Stimulated activated CD8-positive, alpha-beta memory T cell treated with anti-CD3 and anti-CD28 coated beads, Interleukin-4, amount 100 ng/mL, for 48 hours (primary cell): ENCODE results near the gene BABAM2.
A peak's percentile ranks its signal among the peaks of the same experiment; 100 is the strongest.
"Not testable (repeated sequence)": the region's sequence is repeated elsewhere in the genome, so short reads cannot be mapped to it uniquely, and the experiment has no call there.

Experiments
- DNase-seq: peaks from one replicate; pipeline ENCODE4 v3.0.0-alpha.2; 2020

BABAM2 gene

DNA sequence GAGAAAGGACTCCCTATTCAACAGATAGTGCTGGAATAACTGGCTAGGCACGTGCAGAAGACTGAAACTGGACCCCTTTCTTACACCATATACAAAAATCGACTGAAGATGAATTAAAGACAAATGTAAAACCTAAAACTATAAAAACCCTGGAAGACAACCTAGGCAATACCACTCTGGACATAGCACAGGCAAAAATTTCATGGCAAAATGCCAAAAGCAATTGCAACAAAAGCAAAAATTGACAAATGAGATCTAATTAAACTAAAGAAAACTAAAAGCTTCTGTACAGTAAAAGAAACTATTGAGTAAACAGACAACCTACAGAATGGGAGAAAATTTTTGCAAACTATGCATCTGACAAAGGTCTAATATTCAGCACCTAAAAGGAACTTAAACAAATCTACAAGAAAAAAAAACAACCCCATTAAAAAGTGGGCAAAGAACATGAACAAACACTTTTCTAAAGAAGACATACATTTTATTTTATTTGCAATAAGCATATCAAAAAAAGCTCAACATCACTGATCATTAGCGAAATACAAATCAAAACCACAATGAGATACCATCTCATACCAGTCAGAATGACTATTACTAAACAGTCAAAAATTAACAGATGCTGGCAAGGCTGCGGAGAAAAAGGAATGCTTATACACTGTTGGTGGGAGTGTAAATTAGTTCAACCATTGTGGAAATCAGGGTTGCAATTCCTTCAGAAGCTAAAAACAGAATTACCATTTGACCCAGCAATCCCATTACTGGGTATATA, 8.5 kb upstream of the BABAM2 start:
- not testable (repeated sequence) for DNase-seq

DNA sequence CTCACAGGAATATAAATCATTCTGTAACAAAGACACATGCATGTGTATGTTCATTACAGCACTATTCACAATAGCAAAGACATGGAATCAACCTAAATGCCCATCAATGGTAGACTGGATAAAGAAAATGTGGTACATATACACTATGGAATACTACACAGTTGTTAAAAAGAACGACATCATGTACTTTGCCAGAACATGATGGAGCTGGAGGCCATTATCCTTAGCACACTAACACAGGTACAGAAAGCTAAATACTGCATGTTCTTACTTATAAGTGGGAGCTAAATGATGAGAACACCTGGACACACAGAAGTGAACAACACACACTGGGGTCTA, 8.0 kb upstream of the BABAM2 start:
- not testable (repeated sequence) for DNase-seq

DNA sequence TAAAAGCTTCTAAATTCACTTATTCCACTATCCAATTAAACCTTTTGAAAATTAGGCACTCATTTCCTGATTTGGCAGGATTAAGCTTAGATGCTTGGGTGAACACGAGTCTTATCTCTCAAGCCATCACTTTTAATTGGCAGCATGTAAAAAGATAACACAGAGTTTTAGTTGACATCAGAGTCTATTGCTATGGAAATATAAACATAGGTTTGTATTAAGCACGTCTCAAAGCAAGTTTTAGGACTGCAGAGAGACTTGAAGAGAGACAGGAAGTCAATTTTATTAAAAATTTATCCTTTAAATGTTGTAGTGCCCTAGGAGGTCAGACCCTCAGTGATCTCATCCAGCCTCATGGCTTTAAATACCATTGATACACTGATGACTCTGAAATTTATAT, 5.9 kb upstream of the BABAM2 start:
- DNase-seq = no peak

DNA sequence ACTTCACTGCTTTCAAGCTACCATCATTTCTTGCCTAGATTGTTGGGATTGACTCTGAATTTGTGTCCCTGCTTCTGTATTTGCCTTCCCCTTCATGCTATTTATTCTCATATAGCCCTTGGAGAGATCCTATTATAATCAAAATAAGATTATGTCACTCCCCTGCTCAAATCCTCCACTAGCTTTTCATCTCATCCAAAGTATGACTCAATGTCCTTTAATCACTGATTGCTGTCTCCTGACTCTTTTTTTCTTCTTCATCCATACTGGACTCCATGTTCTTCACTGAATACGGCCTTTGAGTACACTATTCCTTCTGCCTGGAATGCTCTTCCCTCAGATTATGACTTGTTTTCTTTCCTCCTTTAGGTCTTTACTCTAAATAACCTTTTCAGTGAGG, 5.3 kb upstream of the BABAM2 start:
- DNase-seq = no peak

DNA sequence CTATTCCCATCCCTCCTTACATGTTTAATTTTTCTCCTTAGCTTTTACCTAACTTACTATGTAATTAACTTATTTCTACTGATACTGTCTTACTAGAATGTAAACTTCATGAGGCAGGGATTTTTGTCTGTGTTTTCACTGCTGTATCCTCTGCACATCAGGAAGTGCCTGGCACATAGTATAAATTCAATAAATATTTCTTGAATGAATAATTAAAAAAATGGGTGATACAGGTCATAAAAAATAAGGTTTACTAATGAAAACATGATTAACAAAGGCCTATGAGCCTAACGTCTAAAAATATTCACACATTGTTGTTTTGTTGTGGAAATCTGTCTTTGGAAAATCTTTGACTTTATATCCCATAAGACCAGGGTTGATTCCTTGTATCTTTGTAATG, 4.9 kb upstream of the BABAM2 start:
- DNase-seq = no peak

DNA sequence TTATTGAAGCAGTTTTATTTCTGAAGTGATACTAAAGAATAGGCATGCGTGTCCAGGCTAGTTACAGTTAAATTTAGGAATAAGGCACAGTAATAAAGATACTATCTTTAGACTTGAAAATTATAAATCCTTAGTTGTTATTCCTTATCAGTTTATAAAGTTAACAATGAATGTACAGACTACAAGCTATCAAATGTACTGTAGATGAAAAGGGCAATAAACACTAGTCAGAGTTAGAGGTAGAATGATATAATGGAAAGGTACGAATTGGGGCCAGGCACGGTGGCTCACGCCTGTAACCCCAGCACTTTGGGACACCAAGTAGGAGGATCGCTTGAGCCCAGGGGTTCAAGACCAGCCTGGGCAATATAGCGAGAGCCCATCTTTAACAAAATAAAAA, 4.2 kb upstream of the BABAM2 start:
- no peak for DNase-seq

DNA sequence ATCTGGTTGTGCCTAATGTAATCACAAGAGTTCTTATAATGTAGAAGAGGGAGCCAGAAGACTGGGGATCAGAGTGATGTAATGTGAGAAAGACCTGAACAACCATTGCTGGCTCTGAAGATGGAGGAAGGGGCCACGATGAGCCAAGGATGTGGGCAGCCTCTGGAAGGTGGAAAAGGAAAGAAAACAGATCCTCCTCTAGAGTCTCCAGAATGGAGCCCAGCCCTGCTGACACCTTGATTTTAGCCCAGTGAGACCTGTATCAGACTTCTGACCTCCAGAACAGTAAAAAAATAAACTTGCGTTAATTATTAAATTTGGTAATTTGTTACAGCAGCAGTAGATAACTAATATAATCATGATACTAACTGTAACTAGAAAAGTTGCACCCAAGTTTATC, 3.4 kb upstream of the BABAM2 start:
- DNase-seq = no peak

DNA sequence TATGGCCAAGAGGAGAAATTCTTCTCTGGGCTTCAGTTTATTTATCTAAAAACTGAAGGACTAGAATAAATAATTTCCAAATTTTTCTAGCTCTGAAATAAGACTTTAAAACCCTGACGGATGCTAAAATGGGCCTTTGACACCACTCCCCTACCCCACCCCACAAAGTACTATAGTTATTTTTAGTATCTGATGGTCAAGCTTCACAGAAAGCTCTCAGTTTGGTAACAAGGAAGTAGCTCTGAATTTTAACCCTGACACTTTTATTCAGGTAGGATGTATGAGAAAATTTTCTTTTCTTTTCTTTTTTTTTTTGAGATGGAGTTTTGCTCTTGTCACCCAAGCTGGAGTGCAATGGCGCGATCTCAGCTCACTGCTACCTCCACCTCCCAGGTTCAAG, 2.7 kb upstream of the BABAM2 start:
- no peak for DNase-seq

DNA sequence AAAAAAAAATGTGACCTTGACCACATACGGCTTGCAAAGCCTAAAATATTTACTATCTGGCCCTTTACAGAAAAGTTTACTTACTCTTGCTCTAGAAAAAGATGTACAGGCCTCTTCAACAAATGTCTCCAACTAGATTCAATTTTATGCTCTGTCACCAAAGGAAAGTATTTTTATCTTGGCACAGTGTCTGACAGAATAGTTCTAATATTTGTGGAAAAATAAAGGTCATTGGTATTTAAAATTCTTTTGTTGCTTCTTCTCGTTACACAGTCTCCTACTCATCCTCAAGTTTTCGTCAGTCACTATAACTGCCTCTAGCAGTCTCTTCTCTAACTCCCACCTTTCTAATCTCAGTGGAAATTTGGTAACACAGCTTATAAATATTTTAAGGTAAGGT, 1.7 kb upstream of the BABAM2 start:
- DNase-seq = no peak

DNA sequence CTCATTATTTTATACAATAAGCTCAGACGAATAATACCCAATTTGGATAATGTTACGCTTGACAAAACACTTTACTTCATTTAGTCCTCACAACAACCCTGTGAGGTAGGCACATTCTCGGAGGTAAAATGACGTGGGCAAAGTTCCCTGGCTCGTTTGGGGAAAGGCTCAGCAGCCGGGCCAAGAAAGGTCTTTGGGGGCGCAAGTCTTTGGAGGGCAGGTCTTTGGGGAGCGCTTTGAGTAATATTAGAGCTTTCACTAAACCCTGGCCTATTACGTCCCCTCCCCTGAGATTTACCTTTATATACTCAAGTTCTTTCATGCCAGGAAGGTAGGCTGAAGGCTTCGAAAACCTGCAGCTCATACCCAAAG, 769 bp upstream of the BABAM2 start:
- peak; percentile 42 for DNase-seq

DNA sequence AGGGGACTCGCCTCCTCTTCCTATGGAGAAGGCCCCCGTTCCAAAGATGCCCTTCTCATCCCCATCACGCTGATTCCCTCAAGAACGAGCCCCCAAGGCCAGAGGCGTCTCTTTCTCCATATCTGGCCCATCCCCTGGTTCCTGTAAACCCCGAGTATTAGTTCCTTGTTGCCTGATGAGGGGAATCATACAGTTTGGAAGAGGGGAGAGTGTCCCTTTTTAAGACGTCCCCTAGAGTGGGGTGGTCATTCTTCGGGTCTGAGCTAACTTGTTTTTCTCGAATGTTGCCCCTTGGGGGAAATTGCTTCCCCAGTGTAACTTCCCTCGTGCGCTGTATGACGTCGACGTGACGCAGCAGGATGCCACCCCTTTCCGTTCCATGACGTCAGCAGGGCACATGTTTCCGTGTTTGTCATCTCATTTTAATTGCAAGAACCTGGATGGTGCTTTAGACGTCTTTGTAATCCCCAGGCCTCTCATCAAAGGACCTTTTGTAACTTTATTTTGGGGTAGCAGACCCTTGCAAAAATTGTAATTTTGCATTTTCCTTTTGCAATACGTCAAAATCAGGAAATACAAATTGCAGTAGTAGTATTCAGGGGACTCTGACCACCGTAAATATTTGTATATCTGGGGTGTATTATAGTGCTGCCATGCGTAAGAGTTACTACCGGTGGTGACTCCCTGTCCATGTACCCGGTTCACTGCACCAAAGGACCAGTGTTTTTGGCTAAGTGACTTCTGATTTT, 569 bp downstream of the BABAM2 start:
- peak; percentile 95 for DNase-seq

DNA sequence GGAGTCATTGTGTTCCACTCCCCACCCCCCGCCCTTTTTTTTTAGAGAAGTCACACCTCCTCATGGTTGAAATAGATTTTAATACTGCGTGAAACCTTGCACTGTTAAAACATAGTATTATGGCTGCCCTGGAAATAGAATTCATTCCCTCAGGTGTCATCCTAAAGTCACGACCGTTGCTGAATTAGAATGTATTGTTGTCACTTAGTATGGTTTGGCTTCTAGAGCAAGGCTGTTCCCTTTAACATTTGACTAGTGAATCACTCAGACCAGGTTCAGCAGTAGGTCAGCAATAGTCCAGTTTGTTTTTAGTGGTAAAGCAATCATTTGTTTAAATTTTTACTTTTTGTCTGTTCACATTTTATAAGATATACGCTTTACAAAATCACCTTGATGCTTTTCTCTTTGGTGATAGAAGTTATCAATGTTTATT, 1.2 kb downstream of the BABAM2 start:
- DNase-seq = no peak

DNA sequence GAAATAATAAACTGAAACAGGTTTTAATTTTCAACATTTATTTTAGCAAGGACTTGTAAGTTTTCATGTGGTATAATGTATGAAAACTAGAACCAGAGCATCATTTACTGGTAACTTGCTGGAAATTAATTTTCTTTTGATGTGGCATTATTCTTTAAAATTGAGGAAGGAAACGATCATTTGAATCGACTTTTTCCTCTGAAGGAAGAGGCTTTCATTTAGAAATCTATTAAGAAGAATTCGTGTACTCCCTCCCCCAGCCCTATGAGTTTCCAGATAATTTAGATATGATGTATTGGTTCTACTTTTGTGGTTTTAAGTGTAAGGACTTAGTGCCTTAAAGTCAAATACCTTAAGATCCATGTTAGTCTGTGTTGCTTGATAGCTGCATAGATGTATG, 2.5 kb downstream of the BABAM2 start:
- DNase-seq = no peak

DNA sequence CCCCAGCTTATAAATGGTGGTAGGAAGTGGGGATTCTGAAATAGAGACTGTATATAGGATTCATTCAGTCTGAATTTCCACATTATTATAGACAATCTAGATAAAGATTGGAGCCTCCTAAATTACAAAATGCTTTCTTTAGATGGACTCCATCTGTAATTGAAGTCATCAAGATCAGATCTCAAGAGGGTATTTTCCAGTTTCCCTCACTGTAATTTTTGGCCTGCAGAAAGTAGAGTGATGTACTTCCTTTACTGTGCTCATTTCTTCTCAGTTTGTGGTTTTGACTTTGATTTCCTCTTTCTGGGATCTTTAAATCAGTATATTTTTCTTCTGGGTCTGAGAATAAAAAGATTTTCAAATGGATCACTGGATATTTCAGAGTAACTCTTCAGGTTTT, 7.2 kb downstream of the BABAM2 start:
- DNase-seq = no peak

DNA sequence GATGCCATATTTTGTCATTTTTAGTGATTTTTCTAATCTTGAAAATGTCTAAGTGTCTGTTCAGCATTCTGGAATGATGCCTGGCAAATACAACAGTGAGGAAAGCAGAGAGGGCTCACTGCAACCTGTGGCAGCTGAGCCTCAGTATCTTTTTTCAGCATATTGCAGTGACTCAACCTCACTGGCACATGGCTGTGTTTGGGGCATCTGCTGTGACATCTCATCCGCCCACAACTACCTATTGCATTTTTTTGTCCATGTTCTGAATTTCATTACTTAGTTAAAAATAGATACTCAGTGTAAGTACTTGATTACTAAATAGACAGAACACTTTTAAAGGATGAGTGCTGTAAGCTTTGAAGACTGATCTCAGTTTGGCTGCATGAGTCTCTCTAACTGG, 10.7 kb downstream of the BABAM2 start:
- DNase-seq = peak; percentile 54

DNA sequence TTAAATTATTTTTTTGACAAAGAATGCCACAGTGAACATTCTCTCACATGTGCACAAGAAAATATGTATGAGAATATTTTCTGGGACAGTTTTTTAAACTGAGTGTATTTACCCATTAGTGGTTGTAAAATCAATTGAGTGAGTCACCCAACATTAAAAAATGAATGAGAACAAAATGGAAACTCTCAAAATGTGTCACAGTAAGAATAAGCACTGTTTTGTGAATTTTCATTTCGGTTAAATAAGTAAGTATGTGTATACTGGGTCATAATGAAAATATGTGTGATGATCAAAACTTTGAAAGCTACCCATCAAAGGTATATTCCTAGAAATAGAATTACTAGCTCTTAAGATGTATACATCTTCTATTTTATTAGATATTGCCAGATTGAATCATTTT, 11.6 kb downstream of the BABAM2 start:
- DNase-seq = no peak

DNA sequence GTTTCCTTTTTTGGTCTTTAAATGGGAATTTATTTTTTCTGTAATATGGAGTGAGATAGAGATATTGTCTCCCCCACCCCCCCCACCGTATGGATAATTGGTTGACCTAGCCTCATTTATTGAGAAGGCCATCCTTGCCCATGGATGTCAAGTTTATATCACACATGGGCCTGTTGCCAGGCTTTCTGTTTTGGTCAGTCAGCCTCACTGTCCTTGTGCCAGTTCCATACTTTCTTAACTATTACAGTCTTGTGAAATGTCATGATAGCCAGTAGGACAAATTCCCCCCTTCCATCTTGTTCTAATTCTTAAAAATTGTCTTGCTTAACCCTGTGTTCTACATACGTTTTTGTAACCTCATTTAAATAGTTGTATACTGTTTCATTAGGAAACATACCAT, 12.5 kb downstream of the BABAM2 start:
- DNase-seq = no peak

DNA sequence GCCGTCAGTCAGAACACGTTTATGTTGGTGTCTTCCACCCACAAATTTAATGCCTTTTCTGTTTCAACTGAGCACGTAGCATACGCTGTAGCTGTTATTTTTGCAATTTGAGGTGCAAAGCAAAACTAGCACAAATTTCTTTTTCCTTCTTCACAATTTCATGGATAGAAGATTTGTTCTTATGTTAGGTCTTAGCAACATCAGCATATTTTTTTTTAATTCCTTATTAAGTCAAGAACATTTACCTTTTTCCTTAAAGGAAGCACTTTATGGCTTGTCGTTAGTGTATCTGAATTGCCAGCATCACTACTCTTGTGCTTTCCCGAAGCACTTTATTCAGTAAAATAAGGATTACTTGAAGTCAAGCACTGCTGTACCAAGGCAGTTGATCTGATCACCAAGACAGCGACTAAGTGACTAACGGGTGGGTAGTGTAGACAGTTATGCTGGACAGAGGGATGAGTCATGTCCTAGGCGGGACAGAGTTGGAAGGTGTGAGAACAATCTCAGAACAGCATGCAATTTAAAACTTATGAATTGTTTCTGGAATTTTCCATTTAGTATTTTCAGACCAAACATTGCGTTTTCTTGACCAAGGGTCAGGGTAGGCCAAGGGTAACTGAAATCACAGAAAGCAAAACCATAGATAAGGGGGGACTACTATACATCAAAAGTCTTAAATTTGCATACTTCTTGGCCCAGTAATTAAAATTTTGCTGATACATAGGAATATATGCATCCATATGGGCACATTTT, 13.3 kb downstream of the BABAM2 start:
- no peak for DNase-seq

DNA sequence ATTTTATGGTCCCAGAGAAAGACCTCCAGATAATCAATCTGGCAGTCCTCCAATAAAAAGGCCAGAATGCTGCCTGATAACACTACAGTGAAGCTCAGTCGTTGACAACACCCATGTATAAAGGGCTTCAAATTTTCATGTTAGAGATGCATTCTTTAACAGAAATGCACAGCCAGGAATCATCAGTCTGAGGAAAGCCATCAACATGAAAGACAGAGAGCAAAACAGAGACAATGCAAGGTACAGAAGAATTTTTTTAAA, 13.8 kb downstream of the BABAM2 start:
- no peak for DNase-seq

DNA sequence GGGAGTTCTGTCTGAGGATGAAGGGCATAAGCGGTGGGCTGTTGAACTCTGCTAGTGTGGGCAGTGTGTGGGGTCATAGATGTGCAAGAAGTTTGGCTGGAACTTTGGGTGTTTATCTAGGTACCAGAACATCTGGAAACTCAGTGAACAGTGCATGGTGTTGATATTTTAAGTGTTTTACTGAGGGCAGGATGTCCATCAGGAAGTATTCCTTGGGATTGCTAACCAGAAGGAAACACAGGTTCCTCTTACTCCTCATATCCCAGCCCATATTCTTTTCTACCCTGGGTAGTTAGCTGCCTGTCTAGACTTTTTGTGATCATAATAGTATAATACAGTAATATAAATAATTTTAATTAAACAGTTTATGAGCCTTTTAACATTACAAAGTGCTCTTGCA, 15.5 kb downstream of the BABAM2 start:
- no peak for DNase-seq

DNA sequence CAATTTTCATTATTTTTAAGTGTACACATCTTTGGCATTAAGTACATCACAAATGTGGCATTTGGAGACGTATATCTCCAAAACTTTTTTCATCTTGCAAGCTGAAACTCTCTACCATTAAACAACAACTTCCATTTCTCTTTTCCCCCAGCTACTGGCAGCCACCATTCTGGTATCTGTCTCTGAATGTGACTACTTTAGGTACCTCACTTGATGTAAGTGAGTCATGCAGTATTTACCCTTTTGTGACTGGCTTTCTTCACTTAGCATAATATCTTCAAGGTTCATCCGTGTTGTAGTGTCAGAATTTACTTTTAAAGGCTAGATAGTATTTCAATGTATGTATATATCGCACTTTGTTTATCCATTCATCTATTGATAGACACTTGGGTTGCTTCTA, 17.0 kb downstream of the BABAM2 start:
- no peak for DNase-seq

DNA sequence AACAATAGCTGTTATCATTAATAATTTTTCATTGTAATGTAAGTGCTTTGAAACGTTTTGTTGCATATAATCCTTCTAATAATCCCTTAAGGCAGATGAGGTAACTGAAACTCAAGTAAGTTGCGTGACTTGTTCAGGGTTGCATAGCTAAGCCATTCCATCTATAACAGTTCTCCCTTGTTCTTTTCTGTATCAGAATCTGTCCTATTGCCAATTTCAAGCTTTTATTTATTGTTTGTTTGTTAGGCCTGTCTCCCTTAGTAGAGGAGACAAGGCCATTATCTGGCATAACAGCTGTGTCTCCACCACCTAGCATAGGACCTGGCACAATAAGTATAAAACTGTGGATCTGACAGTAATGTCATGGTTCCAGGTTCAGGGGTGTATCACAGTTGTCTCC, 19.4 kb downstream of the BABAM2 start:
- no peak for DNase-seq

DNA sequence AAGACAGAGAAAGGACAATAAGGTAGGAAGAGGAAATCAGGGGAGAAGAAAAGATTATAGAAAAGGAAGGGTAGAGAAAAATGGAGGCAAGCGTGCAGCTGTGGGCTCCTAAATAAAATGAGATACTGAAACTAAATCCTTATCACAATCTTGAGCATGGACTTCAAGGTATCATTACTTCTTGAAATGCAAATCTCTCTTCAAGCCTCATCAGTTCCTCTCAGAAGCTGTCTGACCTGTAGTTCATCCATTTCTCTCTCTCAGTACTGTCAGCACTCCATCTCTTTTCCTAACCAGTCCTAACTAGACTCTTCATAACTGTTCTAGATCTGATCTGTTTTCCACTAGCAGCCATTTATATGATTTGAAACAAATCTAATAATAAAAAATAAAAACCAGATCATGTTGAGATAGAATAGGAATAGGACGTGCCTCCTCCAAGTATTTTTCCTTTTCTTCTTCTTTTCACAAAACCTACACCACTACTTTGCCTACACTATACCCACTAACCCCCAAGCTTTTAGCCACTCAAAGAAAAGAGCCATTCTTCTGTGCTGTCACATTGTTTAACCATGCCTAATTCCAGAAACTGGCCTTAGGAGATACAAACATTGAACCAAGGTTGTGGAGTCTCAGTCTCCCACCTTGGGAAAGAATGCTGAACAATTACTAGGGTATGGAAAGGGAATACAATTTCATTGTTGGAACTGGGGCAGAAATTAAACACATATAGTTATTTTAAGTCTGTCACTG, 21.1 kb downstream of the BABAM2 start:
- no peak for DNase-seq

DNA sequence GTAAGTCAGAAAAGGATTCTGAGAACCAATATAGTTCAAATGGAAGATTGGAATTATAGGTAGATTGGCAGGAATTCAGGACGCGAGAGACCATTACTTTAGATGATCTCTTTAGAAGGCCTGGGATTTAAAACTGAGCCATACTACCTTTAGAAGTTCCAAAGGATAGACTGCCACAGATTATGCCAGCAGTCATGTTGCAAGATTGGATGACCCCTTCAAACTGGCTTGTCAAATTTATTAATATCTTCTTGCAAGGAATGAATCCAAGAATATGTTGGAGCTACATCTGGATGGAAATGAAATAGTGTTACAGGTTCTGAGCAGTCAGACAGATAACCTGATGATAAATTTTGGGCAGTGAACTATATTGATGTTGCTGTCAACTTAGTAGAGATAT, 22.0 kb downstream of the BABAM2 start:
- no peak for DNase-seq
